22Rv1 (cell line): Measurements from ENCODE around the gene SNAP47.

Experiments used
- CTCF ChIP-seq: fragments of 450-650 bp; IDR thresholded peaks from 2 replicates; pipeline ENCODE4 v1.5.1; 2017; ENCODE audit warnings: mild to moderate bottlenecking
- ZFX ChIP-seq: fragments of 450-650 bp; IDR thresholded peaks from 2 replicates; pipeline ENCODE4 v1.6.1; 2017; ENCODE audit warnings: antibody characterized with exemption, borderline replicate concordance

- TF ChIP-seq CTCF (no peak), ZFX (no peak)
These were observed 37.8 kb upstream of the SNAP47 start for GRCh38 chr1:227697321-227697864.
